MV-4-11 (cell line): ENCODE measurements around the gene ZNF576.
"Not testable (repeated sequence)": the region's sequence is repeated elsewhere in the genome, so short reads cannot be mapped to it uniquely, and the experiment has no call there.

ENCODE experiments used
- DNase-seq: peaks from one replicate; lab custom pipeline; 2025; lab: John Stamatoyannopoulos, UW

Gene ZNF576, protein sequence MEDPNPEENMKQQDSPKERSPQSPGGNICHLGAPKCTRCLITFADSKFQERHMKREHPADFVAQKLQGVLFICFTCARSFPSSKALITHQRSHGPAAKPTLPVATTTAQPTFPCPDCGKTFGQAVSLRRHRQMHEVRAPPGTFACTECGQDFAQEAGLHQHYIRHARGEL

DNA sequence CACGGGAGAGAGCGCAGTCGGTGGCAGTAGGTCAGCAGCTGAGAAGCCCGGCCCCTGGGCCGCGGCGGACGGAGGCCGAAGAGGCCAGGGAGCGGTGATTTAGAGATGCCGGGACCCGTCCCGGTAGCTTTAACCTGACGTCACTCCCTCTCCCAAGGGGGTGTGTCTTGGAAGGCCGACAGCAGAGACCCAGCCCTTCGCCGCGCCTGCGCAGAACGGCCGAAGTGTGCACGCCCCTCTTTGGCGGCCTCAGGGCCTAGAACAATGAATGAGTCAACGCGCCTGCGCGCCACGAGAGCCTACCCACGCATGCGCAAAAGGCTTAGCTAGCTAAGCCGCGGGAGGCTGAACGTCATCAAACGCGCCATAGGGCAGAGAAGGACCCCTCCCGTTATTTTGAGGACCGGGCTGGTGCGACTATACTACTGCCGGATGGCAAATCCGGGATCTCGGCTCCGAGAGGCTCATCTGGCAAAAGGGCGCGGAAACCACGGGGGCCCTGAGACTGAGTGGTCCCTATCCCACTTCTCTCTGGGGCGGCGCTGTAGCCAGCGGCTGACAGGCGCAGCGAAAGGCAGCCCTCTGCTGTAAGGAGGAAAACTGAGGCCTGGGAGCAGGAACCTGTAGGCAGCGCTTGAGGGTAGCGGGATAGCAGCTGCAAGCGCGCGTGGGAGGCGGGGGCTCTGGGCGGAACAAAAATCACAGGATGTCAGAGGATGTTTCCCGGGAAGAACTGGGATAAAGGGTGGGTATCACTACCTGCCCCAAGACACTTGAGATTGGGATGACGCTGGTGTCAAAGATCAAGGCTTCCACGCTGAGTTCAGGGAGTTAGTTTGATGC, at the start of gene ZNF576, which contains the start of gene IRGQ:
ZNF576 (plus strand) TSS at position 597 of the 843 bp plus-strand sequence. CDS start 514 bp downstream, outside the sequence.
IRGQ (minus strand) TSS at position 136 of the 843 bp plus-strand sequence. CDS start 796 bp downstream, outside the sequence.
- peak; percentile 100 for DNase-seq

DNA sequence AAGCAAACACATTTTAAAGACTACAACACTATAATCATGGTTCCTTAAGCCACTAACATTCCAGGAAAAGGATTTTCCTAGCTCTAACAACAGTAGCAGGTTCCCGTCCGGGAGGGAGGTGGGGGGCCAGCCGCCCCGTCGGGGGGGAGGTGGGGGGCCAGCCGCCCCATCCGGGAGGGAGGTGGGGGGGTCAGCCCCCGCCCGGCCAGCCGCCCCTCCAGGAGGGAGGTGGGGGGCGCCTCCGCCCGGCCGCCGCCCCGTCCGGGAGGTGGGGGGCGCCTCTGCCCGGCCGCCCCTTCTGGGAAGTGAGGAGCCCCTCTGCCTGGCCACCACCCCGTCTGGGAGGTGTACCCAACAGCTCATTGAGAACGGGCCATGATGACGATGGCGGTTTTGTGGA, 48.5 kb upstream of the ZNF576 start:
- not testable (repeated sequence) for DNase-seq

DNA sequence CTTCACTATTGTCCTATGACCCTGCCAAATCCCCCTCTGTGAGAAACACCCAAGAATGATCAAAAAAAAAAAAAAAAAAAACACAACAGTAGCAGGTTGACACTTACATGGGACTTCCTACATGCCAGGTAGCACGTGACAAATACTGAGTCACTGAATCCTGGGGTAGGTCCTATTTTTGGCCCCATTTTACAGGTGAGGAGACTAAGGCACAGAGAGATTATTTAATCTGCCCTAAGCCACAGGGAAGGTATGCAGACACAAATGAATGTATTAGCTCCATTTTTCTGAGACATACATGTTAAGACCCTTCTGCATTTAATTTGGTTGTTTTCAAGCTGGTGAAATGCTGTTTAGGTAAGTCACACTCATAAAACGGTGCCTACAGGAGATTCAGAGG, 47.7 kb upstream of the ZNF576 start:
- DNase-seq: no peak

DNA sequence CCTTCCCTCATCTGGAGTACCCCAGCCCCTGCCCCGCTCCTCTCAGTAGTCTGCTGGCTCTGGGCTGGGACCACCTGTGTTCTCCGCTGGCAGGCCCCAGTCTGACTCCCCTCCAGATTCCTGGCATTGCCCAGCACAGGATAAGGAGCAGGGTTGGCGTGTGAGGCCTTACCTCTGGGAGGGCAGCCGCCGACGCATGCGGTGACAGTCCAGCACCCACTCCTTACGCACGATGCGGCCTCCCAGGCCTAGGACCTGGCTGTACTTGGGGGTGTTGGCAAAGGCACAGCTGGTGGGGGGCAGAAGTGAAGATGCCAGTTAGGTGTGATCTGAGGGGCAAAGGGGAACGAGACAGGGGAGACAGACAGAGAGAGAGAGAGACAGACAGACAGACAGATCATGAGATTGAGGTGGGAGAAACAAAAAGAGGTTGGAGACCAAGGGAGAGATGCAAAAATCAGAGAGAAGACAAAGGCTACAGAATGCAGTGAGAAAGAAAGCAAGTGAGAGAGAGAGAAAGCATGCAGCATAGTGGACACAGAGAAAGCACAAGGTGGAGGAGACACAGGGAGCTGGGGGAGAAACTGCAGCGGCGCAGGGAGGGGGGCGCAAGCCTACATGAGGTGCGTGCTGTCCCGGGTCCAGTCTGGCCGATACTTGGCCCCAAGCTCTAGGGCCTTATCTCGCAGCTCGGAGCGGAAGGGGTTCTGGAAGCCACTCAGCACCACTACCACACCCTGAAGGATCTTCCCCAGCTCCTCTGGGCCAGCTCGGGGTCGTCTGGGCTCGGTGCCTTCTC, 44.8 kb upstream of the ZNF576 start:
- DNase-seq: no peak

DNA sequence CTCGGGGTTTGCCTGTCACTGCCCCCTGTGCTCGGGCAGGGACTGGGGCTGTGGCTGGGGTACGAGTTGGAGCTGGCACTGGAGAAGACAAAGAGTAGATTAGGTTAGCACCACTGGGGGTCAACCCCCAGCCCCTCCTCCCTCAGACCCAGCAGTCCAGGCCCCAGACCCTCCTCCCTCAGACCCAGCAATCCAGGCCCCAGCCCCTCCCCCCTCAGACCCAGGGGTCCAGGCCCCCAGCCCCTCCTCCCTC, 44.3 kb upstream of the ZNF576 start:
- DNase-seq: no peak

DNA sequence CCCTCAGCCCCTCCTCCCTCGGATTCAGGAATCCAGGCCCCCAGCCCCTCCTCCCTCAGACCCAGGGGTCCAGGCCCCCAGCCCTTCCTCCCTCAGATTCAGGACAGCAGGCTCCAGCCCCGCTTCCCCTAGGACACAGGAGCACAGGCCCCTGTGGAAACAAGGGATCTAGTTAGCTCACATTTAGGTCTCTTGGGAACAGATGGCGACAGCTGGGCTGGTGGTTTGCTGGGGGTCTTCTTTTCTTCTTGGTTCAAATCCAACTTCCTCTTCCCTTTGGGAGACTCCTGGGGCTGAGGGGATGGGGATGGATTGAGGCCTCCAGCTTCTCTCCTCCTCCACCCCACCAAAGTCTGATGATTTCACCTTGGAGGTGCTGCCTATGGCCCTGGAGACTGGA, 43.8 kb upstream of the ZNF576 start:
- no peak for DNase-seq

DNA sequence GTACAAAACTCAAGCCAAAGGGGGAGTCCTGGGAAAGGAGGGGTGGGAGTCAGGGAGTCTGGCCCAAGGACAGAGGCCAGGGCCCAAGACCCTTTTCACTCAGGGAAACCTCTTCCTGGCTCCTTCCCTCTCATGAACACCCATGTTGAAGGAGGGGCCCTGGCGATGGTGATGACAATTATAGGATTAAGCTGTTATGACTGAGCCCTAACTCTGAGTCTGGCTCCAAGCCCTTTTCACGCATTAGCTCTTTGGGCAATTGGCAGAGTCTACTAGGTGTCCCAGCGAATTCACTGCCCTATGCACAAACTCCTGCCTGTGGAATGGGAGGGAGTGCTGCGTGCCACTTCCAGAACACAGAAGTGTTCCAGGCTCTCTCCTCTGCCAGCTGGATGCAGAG, 42.7 kb upstream of the ZNF576 start:
- no peak for DNase-seq

DNA sequence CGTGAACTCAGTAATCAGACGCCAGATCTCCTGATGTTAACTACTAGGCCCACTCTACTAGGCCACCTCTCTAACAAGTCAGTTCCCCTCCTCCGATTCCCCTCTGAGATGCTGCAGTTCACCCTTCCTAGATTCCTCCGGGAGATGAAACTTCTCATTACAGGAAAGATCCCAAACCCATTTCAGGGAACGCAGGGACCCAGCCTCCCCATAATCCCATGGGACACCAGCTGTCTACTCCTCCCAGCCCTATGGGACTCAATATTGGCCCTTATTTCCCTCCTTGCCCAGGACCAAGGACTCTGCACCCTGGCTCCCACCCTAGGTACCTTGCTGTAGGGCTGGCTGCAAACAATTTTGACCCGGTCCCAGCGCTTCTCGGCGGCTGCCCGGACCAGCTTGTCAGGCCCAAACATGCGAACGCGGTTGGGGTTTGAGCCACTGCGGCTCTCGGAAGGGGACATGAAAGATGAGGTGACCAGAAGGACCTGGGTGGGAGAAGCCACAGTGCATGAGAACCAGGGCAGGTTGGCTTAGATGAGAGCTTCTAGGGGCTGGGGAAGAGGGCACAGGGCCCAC, 42.0 kb upstream of the ZNF576 start:
- no peak for DNase-seq

DNA sequence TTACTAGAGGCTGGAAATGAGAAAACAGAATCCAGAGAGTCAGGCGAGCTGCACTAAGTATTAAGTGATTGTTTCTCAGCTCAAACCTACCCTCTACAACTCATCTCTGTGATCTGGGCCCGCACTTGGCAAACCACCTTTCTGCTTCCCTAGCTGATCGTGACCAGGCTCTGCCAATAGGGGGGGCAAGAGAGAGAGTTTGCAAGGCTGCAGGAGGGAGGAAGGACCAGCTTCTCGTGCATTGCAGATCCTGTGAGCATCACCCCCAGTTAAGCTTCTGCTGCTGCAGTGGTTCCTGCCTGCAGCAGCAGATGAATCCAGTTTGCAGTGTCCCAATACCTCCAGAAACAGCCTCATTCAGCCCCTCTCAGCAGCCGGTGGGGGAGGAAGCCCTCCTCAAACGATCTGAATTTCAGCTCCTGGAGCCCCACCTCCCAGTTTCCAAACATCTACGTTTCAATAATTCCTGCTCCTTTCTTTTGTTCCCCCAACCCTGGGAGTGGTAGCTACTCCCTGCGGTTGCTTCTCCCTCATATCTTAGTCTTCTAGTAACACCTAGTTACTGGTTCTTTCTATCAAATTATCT, 41.1 kb upstream of the ZNF576 start:
- DNase-seq: peak; percentile 78

DNA sequence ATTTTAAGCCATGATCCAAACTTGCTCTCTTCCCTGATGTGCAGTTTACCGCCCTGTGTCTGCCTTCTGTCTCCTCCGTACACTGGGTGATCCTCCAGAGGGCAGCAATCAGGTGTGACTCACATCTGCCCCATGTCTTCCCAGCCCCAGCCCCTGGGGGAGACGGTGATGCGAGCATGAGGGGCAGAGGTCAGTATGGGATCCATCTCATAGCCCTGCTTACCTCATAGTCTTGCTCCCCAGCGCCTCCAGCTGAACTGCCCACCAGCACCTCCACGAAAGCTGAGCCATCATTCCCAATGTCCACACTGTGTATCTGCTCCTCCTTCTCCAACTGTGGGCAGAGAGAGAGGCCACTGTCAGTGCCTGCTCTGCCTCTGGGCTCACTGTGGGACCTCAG, 35.7 kb upstream of the ZNF576 start:
- DNase-seq: peak; percentile 37

DNA sequence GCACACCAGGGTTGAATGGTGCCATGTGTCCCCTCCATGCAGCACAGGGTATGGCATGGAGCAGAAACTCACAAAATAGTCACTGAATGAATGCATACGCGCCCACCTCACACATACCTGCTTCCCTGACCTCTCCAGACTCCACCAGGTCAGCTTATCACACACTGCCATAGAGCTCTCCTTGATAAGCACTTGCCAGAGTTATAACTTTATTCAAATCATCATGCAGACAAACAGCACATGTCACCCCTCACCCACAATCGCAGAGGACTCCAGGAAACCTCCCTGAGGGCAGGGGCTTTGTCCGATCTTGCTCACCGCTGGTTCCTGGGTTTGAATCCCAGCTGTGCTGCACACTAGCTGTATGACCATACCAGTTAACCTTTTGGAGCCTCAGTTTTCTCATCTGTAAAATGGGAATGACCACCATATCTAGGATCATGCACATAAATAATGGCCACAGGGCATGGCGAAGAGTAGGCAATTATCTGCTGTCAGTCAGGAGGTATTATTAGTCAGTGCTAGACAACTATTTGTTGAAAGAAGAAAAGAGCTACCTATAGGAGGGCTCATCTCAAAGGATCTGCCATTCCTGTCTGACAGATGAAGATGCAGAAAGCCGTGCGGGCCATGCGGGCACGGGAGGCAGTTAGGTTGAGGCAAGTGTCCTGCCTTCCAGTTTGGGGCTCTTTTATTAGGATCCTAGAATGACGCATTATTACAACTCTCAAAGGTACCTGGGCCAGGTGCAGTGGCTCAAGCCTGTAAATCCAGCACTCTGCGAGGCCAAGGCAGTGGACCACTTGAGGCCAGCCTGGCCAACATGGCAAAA, 35.0 kb upstream of the ZNF576 start:
- no peak for DNase-seq

DNA sequence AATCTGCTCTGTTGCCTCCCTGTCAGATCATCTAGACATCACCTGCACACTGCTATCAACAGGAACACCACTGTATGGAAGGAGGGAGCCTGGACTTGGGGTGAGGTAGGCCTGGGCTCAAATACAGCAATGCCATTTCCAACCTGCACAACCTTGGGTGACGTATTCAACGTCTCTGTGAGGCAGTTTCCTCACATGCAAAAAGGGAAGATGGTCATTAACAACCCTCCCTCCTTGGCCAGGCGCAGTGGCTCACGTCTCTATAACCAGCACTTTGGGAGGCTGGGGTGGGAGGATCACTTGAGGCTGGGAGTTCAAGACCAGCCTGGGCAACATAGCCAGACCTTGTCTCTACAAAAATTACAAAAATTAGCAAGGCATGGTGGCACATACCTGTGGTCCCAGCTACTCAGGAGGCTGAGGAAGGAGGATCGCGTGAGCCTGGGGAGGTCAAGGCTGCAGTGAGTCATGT, 34.1 kb upstream of the ZNF576 start:
- no peak for DNase-seq

DNA sequence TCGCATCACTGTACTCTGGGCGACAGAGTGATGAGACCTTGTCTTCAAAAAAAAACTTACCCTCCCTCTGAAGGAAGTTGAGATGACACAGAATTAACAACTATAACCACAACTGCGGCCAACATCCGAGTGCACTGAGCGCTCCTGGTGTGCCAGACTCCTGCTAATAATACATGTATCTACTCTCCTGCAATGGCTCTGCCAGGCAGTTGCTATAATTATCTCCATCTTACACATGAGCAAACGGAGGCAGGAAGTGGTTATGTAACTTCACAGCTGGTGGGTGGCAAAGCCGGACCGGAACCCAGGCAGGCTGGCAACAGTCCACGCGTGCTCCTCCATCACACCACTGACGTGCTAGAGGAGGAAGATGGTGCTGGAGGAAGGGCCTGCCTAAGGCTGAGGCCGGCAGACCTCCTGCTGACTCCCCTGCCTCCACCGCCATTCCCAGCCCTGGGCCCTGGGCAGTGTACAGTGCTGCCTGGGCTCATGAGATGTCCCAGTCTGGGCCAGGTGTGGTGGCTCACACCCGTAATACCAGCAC, 33.6 kb upstream of the ZNF576 start:
- DNase-seq: peak; percentile 100

DNA sequence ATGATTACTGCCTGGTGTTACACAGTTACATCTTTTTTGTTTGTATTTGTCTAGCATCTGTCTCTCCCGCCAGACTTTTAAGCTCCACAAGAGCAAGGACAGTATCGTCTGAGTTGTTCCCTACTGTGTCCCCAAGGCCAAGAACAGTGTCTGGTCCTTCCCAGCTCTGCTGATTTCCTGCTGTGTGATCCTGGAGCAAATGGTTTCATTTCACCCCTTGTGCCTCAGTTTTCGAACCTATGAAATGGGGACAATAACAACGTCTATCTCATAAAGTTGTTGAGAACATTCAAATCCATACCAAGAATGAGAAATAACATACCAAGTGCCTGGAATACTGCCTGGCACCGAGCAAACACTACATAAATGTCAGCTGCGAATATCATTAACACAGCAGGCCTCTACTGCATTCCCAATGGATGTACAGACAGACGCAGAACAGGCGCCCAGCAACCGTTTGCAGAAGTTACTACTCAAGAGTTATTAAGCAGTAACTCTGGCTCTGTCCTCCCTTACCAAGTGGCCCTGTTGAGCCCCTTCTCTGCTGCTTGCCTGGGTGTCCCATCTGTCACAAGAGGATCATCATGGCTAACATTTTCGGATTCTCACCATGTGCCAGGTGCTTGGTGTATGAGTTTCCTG, 32.5 kb upstream of the ZNF576 start:
- DNase-seq: peak; percentile 20

DNA sequence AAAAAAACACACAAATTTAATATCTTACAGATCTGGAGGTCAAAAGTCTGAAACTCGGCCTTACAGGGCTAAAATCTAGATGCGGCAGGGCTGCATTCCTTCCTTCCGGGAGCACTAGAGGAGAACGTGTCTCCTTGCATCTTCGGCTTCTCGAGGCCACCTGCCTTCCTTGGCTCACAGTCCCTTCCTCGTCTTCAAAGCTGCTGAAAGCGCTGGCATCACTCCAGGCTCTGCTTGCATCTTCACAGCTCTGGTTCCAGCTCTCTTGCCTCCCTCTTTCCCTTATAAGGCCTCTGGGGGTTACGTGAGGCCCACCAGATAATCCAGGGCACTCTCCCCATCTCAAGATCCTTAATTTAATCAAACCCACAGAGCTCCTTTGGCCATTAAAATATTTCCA, 31.6 kb upstream of the ZNF576 start:
- no peak for DNase-seq

DNA sequence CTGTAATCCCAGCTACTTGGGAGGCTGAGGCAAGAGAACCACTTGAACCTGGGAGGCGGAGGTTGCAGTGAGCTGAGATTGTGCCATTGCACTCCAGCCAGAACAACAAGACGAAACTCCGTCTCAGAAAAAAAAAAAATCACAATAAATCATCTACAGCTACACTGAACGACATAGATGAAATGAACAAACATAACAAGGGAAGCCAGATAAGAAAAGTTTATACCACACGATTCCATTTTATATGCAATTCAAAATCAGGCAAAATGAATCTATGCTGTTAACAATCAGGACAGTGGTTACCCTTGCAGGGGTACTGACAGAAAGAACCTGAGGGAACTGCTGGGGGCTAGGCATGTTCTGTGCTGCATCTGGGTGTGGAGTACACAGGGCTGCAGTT, 26.7 kb upstream of the ZNF576 start:
- no peak for DNase-seq

DNA sequence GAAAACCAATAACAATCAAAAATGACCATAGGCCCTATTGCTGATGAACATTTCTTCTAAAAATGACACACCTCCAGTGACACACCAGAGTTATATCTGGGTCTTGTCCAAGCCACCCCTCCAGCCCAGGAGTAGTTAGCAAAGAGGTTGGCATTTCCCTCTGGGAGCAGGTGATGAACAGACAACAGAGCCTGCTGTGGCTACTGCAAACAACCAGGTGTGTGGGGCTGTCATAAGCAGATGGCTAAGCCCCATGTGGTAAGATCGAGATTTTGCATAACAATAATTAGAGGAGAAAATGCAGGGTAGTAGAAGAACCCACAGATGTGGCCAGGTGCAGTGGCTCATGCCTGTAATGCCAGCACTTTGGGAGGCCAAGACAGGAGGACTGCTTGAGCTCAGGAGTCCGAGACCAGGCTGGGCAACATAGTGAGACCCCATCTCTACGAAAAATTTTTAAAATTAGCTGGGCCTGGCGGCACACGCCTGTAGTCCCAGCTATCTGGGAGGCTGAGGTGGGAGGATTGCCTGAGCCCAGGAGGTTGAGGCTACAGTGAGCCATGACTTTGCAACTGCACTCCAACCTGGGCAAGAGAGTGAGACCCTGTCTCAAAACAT, 26.1 kb upstream of the ZNF576 start:
- DNase-seq: no peak

DNA sequence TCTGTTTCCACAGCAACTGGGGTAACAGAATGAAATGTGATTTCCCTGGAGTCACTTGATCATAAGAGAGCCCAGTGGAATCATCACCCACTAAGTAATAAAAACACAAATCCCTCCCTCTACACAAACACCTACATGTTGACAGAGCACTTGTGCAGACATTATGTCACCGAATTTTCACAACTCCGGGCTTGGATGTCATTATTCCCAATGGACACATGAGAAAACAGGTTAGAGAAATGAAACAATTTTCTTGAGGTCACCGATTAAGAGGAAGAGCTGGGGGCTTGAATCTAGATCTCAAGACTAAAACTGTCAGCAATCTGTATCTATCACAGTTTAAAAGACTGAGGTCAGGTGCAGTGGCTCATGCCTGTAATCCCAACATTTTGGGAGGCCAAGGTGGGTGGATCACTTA, 24.2 kb upstream of the ZNF576 start:
- no peak for DNase-seq

DNA sequence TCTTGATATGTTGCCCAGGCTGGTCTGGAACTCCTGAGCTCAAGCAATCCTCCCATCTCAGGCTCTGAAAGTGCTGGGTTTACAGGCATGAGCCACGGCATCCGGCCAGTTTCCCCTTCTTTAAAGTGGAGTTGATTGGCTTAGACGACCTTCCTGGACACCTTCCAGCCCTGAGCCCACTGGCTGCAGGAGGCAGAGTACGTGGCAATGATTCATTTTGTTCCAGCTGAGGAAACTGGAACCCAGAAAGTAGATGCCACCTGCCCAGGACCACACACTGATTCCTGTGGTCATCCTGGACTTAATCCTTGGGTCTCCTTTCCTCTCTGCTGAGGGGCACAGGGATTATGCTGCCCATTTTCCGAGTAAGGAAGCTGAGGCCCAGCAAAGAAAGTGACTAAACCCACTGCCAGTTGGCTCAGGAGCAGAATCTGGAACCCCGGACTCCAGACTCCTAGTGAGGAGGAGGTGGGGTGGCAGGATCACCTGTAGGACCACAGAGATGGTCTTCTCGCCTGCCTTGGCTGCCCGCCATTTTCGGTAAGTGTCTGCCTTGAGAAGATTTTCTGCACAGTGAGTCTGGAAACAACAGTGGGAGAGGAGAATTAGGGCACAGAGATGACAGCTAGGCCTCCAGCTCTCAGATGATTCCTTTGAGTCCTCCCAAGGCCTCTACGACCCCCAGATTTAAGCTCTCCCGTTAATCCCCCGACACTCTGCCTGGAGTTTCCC, 21.8 kb upstream of the ZNF576 start:
- no peak for DNase-seq
